Stimulated activated CD8-positive, alpha-beta memory T cell treated with anti-CD3 and anti-CD28 coated beads, Interleukin-12 subunit alpha, Interleukin-12 subunit beta, amount 100 ng/mL, for 1 hour (primary cell): ENCODE results near the gene MARS1.
"Not testable (repeated sequence)": the region's sequence is repeated elsewhere in the genome, so short reads cannot be mapped to it uniquely, and the experiment has no call there.

ENCODE experiments used
- DNase-seq: peaks from one replicate; pipeline ENCODE4 v3.0.0-alpha.2; 2020; ENCODE audit warnings: low read depth

MARS1 gene

DNA sequence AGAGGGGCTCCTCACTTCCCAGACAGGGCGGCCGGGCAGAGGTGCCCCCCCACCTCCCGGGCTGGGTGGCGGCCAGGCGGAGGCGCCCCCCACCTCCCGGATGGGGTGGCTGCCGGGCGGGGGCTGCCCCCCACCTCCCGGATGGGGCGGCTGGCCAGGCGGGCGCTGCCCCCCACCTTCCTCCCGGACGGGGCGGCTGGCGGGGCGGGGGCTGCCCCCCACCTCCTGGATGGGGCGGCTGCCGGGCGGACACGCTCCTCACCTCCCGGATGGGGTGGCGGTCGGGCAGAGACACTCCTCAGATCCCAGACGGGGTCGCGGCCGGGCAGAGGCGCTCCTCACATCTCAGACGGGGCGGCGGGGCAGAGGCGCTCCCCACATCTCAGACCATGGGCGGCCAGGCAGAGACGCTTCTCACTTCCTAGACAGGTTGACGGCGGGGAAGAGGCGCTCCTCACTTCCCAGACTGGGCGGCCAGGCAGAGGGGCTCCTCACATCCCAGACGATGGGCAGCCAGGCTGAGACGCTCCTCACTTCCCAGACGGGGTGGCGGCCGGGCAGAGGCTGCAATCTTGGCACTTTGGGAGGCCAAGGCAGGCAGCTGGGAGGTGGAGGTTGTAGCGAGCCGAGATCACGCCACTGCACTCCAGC is 7.3 kb downstream of the MARS1 start:
- DNase-seq = not testable (repeated sequence)

DNA sequence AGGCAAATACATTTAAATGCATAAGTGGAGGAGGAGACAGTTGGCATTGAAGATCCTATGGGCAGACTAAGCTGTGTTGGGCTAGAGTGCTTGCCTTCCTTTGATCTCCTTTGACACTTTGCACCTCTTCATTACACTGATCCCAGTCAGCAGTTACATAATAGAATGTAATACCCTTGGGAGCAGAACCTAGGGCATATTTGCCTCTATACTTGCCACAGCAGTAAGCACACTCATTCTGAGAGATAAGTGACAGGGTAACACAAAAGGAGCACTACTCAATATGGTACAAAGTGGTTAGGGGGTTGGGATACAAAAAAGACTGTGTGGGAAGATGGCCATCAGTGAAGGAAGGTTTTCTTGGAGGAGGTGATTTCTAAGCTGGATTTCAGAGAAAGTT is 9.0 kb downstream of the MARS1 start:
- DNase-seq = no peak

GRCh38 chr12:57497223-57498131 is 9.6 kb downstream of the MARS1 start:
- DNase-seq = no peak

DNA sequence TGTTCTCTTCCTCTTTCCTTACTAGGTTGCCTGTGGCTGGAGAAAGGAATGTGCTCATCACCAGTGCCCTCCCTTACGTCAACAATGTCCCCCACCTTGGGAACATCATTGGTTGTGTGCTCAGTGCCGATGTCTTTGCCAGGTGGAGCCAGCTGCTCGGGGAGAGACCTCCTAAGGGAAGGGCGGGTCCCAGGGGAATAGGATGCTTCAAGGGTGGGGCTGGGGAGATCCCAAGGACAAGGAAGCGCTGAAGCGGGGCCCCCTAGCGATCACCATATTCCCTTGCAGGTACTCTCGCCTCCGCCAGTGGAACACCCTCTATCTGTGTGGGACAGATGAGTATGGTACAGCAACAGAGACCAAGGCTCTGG is 10.2 kb downstream of the MARS1 start:
- DNase-seq = no peak

- no peak for DNase-seq
These were observed 10.7 kb downstream of the MARS1 start for GRCh38 chr12:57498571-57498970.

GRCh38 chr12:57500213-57500612 is 12.3 kb downstream of the MARS1 start:
- DNase-seq = no peak

- not testable (repeated sequence) for DNase-seq
These were observed 14.6 kb downstream of the MARS1 start for GRCh38 chr12:57502311-57502969.

DNA sequence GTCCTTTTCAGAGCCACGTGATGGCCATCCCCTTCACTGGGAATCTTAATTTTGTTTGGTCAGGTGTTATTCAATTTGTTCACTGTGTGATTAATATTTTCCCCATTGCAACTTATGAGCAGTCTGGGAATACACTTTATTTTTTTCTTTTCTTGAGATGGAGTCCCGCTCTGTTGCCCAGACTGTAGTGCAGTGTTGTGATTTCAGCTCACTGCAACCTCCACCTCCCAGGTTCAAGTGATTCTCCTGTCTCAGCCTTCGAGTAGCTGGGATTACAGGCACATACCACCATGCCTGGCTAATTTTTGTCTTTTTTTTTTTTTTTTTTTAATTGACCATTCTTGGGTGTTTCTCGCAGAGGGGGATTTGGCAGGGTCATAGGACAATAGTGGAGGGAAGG is 18.7 kb downstream of the MARS1 start:
- DNase-seq = not testable (repeated sequence)

- not testable (repeated sequence) for DNase-seq
These were observed 19.9 kb downstream of the MARS1 start for GRCh38 chr12:57507796-57508195.

- no peak for DNase-seq
These were observed 23.3 kb downstream of the MARS1 start for GRCh38 chr12:57511161-57511560.

GRCh38 chr12:57511588-57512325 is 23.9 kb downstream of the MARS1 start:
- DNase-seq = no peak

- no peak for DNase-seq
These were observed 24.8 kb downstream of the MARS1 start for GRCh38 chr12:57512665-57513064.

GRCh38 chr12:57513266-57513665 is 25.4 kb downstream of the MARS1 start:
- DNase-seq = no peak

DNA sequence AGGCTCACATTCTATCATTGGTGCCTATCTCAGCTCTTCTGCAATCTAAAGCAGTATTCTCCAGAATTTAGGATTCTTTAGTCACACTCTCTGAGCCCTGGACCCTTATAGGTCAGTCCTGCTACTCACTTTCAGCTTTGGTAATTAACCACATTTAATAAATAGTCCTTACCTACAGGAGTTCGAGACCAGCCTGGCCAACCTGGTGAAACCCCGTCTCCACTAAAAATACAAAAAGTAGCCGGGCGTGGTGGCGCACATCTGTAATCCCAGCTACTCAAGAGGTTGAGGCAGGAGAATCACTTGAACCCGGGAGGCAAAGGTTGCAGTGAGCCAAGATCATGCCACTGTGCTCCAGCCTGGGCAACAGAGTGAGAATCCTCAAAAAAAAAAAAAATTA is 25.8 kb downstream of the MARS1 start:
- not testable (repeated sequence) for DNase-seq

- DNase-seq = not testable (repeated sequence)
These were observed 26.4 kb downstream of the MARS1 start for GRCh38 chr12:57514246-57514645.

- no peak for DNase-seq
These were observed 27.0 kb downstream of the MARS1 start for GRCh38 chr12:57514720-57515407.

GRCh38 chr12:57515408-57515933 is 27.6 kb downstream of the MARS1 start:
- DNase-seq = no peak

DNA sequence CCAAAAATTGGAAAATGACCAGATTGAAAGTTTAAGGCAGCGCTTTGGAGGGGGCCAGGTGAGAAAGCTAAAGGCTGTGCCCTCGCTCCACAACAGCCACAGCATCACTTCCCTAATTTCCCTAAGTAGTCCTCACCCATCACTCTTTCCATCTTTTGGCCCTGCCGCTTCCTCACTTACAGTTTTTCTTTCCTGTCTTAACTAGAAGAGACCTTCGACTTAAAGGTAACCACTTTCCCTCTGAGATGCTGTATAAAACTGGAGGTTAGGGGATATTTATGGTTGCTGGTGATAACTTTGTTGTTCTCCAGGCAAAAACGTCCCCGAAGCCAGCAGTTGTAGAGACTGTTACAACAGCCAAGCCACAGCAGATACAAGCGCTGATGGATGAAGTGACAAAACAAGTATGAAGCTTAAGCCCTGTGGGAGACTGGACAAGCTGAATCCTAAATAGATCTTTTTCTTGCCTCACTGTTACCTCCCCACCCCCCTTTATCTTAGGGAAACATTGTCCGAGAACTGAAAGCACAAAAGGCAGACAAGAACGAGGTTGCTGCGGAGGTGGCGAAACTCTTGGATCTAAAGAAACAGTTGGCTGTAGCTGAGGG is 28.2 kb downstream of the MARS1 start:
- DNase-seq = no peak

GRCh38 chr12:57516617-57517153 is 28.8 kb downstream of the MARS1 start:
- DNase-seq = no peak

- no peak for DNase-seq
These were observed 29.3 kb downstream of the MARS1 start for GRCh38 chr12:57517187-57517586.

DNA sequence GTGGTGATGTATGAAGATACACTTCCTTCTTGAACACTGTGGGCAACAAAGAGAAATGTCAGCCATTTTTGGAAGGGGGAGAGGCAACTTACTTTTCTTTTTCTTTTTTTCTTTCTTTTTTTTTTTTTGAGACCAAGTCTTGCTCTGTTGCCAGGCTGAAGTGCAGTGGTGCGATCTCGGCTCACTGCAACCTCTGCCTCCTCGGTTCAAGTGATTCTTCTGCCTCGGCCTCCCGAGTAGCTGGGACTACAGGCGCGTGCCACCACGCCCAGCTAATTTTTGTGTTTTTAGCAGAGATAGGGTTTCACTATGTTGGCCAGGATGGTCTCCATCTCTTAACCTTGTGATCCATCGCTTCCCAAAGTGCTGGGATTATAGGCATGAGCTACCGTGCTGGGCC is 29.9 kb downstream of the MARS1 start:
- DNase-seq = not testable (repeated sequence)
